Activated T-helper 2 cell treated with anti-CD3 and anti-CD28 coated beads, Interferon-gamma antibody, Interleukin-2, Interleukin-4, amounts not matched to agents 10 μg/mL and 5 μg/mL and 100 μg/mL, durations not matched to agents 14 hours and 24 hours and 36 hours (primary cell): Measurements from ENCODE around the gene LRP8. TPM values are rescaled to one million over a fixed set of nuclear protein-coding genes. Genes with fewer than 3 reads are reported as not detected.

Source experiments
- DNase-seq: peaks from one replicate; pipeline ENCODE4 v3.0.0; 2021; ENCODE audit warnings: low spot score
- H3K27ac Mint-ChIP-seq: one replicate; pipeline ENCODE4 v1.8.0; 2021; ENCODE audit warnings: mixed read lengths
- H3K27me3 Mint-ChIP-seq: one replicate; pipeline ENCODE4 v1.8.0; 2021; ENCODE audit warnings: low read depth, mixed read lengths
- H3K36me3 Mint-ChIP-seq: one replicate; pipeline ENCODE4 v1.8.0; 2021; ENCODE audit warnings: low read depth, mixed read lengths
- H3K4me1 Mint-ChIP-seq: one replicate; pipeline ENCODE4 v1.8.0; 2021; ENCODE audit warnings: low read depth, mixed read lengths
- H3K4me3 Mint-ChIP-seq: one replicate; pipeline ENCODE4 v1.8.0; 2021; ENCODE audit warnings: low read depth, mild to moderate bottlenecking, moderate library complexity, mixed read lengths
- H3K9me3 Mint-ChIP-seq: one replicate; pipeline ENCODE4 v1.8.0; 2021; ENCODE audit warnings: mixed read lengths
- intact Hi-C: fragments of 100-400 bp; cut with micrococcal nuclease; formaldehyde crosslinking; loops from one replicate; pipeline ENCODE4 v1.15.1; 2023
- total RNA-seq: library from RNA; stranded (reverse); gene quantifications from 2 replicates; pipeline ENCODE4 v1.2.3, GENCODE V29; 2022

Gene LRP8
- total RNA-seq, 1 donor from 2014 or later, result 82.1 TPM

- H3K4me3 Mint-ChIP-seq, result no peak overlapping the region
- intact Hi-C loops, result no loop called here
- H3K36me3 Mint-ChIP-seq, result no peaks in the 10 kb centered on the region
- peaks cover 3% of the 10 kb centered on the region for H3K27me3 Mint-ChIP-seq
- H3K27ac Mint-ChIP-seq, result peak overlapping the region; percentile 59
- no peaks in the 10 kb centered on the region for H3K9me3 Mint-ChIP-seq
- H3K4me1 Mint-ChIP-seq, result peaks cover 13% of the 10 kb centered on the region
- no peak for DNase-seq
Observed at GRCh38 chr1:53368314-53369033, 40.6 kb upstream of the LRP8 start.

DNA sequence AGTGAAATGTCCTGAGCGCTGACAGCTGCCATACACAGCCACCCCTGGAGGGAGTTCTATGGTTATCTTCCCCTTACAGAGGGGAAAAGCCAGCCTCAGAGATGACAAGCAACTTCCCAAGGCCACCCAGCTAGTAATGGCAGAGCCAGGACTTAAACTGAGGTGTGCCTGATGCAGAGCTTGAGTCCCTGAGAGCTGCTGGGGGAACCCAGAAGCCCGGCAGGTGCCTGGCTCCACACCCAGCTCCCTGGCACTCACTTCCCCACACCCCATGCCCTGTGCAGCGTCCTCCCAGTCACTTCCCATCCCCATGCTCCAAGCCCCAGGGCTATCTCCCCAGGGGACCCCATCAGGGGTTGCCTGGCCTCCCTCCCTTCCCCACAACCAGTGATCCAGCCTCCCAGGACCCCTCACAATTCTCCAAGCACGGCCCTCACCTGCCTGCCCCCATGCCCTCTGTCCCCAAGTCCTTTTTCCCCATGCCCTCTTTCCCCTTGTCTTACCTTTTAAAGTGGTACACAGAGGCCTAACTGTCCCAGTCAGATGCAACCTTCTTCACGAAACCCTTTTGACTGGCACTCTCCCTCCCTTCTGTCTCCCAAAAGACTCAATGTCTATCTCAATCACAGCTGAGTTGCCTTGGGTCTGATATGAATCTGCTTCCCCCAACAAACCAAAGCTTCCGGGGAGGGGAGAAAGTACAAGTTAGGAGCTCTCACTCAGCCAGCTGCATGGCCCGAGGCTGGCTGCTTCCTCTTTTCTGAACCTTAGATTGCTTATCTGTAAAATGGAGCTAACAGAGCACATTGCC is 39.8 kb upstream of the LRP8 start:
- H3K4me3 Mint-ChIP-seq, result peak overlapping the region; percentile 46
- peaks cover 3% of the 10 kb centered on the region for H3K27me3 Mint-ChIP-seq
- intact Hi-C loops, result no loop called here
- no peaks in the 10 kb centered on the region for H3K36me3 Mint-ChIP-seq
- H3K9me3 Mint-ChIP-seq, result no peaks in the 10 kb centered on the region
- peak; percentile 40 for DNase-seq
- H3K4me1 Mint-ChIP-seq, result peaks cover 13% of the 10 kb centered on the region
- peak overlapping the region; percentile 59 for H3K27ac Mint-ChIP-seq

- peaks cover 3% of the 10 kb centered on the region for H3K27me3 Mint-ChIP-seq
- no peaks in the 10 kb centered on the region for H3K9me3 Mint-ChIP-seq
- intact Hi-C loops, result no loop called here
- peaks cover 13% of the 10 kb centered on the region for H3K4me1 Mint-ChIP-seq
- no peak overlapping the region for H3K4me3 Mint-ChIP-seq
- H3K27ac Mint-ChIP-seq, result no peak overlapping the region
- H3K36me3 Mint-ChIP-seq, result no peaks in the 10 kb centered on the region
- DNase-seq, result no peak
Observed at GRCh38 chr1:53366901-53367502, 39.1 kb upstream of the LRP8 start.

DNA sequence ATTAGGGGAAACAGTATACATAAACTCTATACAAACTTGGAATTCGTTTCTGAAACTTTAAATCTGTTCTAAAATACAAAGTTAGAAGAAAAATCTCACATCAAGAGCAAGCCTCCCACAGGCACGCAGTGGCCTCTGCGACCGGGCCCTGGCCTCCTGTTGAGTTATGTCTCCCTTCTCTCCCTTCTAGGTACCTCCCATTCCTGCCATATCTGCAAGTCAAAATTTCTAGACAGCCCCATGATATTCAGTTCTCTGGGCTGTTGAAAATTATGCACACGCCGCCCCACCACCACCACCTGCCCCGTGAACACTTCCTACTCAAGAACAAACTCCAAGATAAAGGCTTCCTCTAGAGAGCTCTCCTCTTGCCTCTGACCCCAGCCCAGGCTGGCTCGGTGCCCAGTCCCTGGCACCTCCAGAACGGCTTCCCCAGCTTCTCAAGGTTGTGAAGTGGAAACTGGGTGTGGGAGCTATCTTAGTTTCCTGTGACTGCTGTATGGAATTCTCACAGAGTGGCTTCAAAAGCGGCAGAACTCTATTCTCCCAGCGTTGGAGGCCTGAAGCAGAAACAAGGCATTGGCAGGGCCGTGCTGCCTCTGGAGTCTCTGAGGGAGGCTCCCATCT is 37.7 kb upstream of the LRP8 start:
- Mint-ChIP-seq H3K36me3 (no peaks in the 10 kb centered on the region), H3K27me3 (peaks cover 3% of the 10 kb centered on the region), H3K4me1 (peaks cover 13% of the 10 kb centered on the region), H3K27ac (no peak overlapping the region), H3K9me3 (no peaks in the 10 kb centered on the region), H3K4me3 (no peak overlapping the region)
- DNase-seq, result no peak
- intact Hi-C loops, result no loop called here

DNA sequence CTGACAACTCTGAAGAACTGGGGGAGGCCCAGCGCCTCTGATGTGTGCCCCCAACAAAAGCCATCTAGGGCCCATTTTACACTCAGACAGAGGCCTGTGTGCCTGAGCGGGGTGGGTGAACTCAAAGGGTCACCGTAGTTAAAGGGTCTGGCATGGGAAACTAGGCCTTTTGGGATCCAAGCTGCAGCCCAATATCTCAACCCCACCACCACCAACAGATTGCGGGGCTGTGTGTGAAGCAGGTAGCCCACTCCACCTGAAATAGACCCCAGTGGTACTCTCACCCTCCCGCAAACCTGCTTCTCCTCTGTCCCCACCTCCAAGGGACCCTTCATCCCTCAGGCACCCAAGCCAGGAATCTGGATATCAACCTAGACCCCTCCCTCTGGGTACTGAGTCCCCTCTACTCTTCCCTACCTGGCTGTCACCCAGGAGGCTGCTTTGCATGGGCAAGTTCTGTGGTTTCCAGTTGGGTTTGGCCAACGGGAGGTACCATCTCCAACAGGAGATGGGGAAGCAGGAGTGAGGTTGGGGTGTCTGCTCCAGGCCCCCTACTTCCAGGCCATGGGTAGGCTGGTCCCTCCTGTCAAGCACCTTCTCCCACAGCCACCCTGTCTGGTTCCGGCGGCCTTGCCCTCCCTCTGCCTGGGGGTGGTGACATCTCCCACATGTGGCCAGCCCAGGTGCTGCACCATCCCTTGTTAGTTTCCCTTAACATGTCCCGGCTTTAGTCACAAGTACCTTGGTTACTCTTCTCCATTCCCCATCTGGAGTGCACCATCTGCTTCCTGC is 35.2 kb upstream of the LRP8 start:
- no peaks in the 10 kb centered on the region for H3K9me3 Mint-ChIP-seq
- no peak overlapping the region for H3K4me3 Mint-ChIP-seq
- intact Hi-C loops, result no loop called here
- no peak for DNase-seq
- H3K27ac Mint-ChIP-seq, result no peak overlapping the region
- peaks cover 8% of the 10 kb centered on the region for H3K4me1 Mint-ChIP-seq
- no peaks in the 10 kb centered on the region for H3K36me3 Mint-ChIP-seq
- H3K27me3 Mint-ChIP-seq, result peaks cover 17% of the 10 kb centered on the region

DNA sequence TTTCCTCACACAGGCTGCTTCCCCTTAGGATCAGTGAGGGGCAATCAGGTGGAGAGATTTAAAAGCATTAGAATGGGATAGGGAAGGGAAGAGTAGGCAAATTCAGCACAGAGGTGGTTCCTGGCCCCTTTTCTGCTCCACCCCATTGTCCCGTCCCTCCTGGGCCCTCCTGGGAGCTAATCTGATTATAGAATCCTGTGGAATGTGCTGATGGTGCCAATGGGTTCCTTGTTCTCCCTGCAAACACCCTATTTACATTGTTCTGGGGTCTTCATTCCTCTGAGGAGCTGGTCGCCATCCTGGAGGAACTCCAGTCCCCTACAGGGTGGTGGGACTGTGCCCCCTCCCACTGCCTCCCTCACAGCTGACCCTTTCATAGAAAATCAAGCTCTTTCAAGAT is 34.4 kb upstream of the LRP8 start:
- intact Hi-C loops, result no loop called here

DNA sequence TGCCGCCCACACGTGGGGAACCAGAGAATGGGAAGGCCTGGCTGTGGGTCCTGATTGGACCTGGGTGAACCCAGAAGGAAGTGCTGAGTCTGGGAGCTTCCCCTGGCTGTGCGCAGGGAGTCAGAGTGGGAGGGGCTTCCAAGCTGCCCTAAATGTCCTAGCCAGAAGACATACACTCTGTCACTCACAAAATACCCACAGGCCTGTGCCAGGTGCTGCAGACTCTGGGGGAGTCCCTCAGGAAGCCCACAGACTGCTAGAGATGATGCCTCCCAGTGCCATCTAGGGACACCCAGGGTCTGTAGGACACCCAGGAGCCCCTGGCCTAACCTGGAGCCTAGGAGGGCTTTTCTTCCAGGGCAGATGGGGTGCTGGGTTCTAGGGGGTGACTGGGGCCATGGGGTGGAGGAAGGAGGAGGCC is 33.7 kb upstream of the LRP8 start:
- no peaks in the 10 kb centered on the region for H3K36me3 Mint-ChIP-seq
- H3K27me3 Mint-ChIP-seq, result peaks cover 23% of the 10 kb centered on the region
- no peak overlapping the region for H3K27ac Mint-ChIP-seq
- no peak for DNase-seq
- H3K4me3 Mint-ChIP-seq, result no peak overlapping the region
- intact Hi-C loops, result no loop called here
- H3K9me3 Mint-ChIP-seq, result peaks cover 5% of the 10 kb centered on the region
- H3K4me1 Mint-ChIP-seq, result peaks cover 4% of the 10 kb centered on the region

More for the DNA sequence above, 34.4 kb upstream of the LRP8 start:
- Mint-ChIP-seq H3K27ac (no peak overlapping the region), H3K9me3 (no peaks in the 10 kb centered on the region), H3K27me3 (peaks cover 17% of the 10 kb centered on the region), H3K4me1 (peaks cover 4% of the 10 kb centered on the region), H3K36me3 (no peaks in the 10 kb centered on the region), H3K4me3 (no peak overlapping the region)
- no peak for DNase-seq

DNA sequence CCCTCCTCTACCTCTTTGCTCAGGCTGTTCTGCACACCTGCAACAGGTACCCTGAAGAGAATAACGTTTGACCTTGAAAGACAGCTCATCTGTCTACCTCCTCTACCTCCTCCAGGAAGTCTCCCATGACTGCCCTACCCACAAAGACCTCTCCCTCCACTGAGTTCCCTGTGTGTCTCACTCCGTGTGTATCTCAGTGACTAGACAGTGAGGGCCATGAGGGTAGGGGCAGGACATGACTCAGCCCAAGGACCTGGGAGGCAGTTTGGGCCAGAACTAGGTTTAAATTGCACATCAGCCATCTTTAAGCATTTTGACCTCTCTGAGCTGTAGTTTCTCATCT is 32.0 kb upstream of the LRP8 start:
- Mint-ChIP-seq H3K27me3 (peaks cover 25% of the 10 kb centered on the region), H3K4me3 (no peak overlapping the region), H3K4me1 (peaks cover 2% of the 10 kb centered on the region), H3K27ac (no peak overlapping the region), H3K9me3 (peaks cover 5% of the 10 kb centered on the region), H3K36me3 (no peaks in the 10 kb centered on the region)
- no peak for DNase-seq
- intact Hi-C loops, result no loop called here

DNA sequence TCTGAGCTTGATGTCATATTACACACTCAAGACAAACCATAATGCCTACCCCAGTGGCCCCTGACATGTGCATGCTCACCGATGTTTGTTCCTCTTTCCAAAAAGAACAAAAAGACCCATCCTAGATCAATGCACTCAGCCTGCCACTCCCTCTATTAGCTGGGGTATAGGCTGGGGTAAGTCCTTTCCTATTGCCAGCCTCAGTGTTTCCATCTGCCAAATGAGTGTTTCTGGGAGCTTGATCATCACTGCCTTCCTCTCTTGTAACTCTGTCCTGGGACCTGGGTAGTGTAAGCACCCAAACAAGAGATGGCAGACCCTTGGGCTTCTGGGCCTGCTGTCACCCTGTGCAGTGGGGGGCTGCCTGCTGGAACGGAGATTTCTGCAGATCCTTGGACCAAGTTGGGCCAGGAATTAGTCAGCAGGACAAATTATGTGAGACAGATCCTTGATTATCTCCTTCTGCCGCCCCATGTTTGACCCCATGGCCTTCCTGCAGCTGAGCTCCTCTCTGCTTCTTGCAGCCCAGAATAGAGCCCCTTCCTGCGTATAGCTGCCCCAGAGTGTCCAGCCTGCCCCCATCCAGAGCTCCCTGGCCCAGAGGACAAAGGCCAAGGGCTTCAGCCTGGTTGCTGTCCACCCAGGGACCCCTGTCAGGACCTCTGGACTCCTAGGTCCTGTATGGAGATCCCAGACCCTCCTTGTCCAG is 31.5 kb upstream of the LRP8 start:
- H3K9me3 Mint-ChIP-seq, result peaks cover 5% of the 10 kb centered on the region
- no peak overlapping the region for H3K4me3 Mint-ChIP-seq
- H3K4me1 Mint-ChIP-seq, result peaks cover 2% of the 10 kb centered on the region
- no peaks in the 10 kb centered on the region for H3K36me3 Mint-ChIP-seq
- peaks cover 26% of the 10 kb centered on the region for H3K27me3 Mint-ChIP-seq
- no peak for DNase-seq
- intact Hi-C loops, result no loop called here
- H3K27ac Mint-ChIP-seq, result no peak overlapping the region

DNA sequence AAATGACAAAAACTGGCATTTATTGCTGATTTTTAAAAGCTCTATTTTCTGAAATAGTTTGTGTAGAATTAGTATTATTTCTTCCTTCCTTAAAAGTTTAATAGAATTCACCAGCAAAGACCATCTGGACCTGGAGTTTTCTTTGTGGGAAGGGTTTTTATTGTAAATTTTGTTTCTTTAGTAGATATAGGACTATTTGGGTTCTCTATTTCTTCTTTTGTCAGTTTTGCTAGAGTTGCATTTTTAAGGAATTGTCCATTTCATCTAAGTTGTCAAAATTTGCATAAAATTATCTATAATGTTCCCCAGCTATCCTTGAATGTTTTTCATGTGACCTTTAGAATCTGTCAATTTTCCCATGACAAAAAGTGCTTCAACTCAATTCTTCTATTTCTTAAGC is 28.8 kb upstream of the LRP8 start:
- Mint-ChIP-seq H3K27me3 (peaks cover 40% of the 10 kb centered on the region), H3K9me3 (peaks cover 5% of the 10 kb centered on the region)

GRCh38 chr1:53354119-53354518 is 26.2 kb upstream of the LRP8 start:
- Mint-ChIP-seq H3K4me1 (no peaks in the 10 kb centered on the region), H3K27ac (no peak overlapping the region), H3K4me3 (no peak overlapping the region), H3K27me3 (peaks cover 33% of the 10 kb centered on the region), H3K36me3 (no peaks in the 10 kb centered on the region), H3K9me3 (peaks cover 5% of the 10 kb centered on the region)
- intact Hi-C loops, result no loop called here
- DNase-seq, result no peak

More for the DNA sequence above, 28.8 kb upstream of the LRP8 start:
- H3K4me3 Mint-ChIP-seq, result no peak overlapping the region
- intact Hi-C loops, result no loop called here
- no peak for DNase-seq
- H3K36me3 Mint-ChIP-seq, result no peaks in the 10 kb centered on the region
- H3K4me1 Mint-ChIP-seq, result peaks cover 2% of the 10 kb centered on the region
- no peak overlapping the region for H3K27ac Mint-ChIP-seq

DNA sequence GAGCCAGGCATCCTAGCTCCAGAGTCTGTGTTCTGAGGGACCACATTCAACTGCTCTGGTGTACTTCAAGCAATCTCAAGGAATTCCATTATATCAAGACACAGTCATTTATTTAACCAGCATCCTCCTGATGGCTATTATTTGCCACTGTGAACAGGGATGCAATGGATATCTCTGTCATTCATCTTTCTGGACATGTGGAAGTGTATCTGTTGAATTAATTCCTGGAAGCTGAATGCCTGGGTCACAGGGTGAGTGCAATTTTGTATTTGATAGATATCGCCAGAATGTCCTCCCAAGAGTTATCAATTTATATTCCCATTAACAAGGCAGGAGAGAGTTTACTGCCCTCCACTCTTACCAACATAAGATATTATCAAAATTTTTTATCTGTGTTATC is 24.7 kb upstream of the LRP8 start:
- no peak for DNase-seq
- intact Hi-C loops, result no loop called here
- Mint-ChIP-seq H3K27me3 (peaks cover 25% of the 10 kb centered on the region), H3K9me3 (peaks cover 5% of the 10 kb centered on the region), H3K27ac (no peak overlapping the region), H3K36me3 (no peaks in the 10 kb centered on the region), H3K4me3 (no peak overlapping the region), H3K4me1 (no peaks in the 10 kb centered on the region)
